AG04449 (cell line): ENCODE measurements around the gene CD164.
A peak's percentile ranks its signal among the peaks of the same experiment; 100 is the strongest.

Source experiments
- CTCF ChIA-PET: fragments of 350-600 bp; formaldehyde crosslinking; extraction: SDS; loops from one replicate; lab custom pipeline; 2021; ENCODE audit warnings: antibody characterized with exemption; lab: Yijun Ruan, JAX
- POLR2A ChIA-PET: fragments of 400-600, 350-600 bp; formaldehyde crosslinking; extraction: SDS; loops from one replicate; lab custom pipeline; 2020; ENCODE audit warnings: antibody characterized with exemption, inconsistent platforms; lab: Yijun Ruan, JAX
- DNase-seq: peaks from one replicate; pipeline ENCODE4 v3.0.0-alpha.2; 2010; ENCODE audit warnings: low read depth, low spot score
- H3K4me3 ChIP-seq: 2 replicates; pipeline ENCODE4 v1.5.1; 2011; ENCODE audit warnings: low read depth, mild to moderate bottlenecking, control low read depth, low read length
- CTCF ChIP-seq: IDR thresholded peaks from one replicate; pipeline ENCODE4 v1.5.1; 2011; ENCODE audit warnings: mild to moderate bottlenecking, moderate library complexity, low read length, control low read depth, inconsistent platforms; ENCODE audit not compliant: insufficient read depth; ENCODE audit errors: missing control alignments

Gene CD164

GRCh38 chr6:109351231-109352130 is 30.8 kb downstream of the CD164 start:
- no peak for DNase-seq
- no peak overlapping the region for H3K4me3 ChIP-seq
- no peak for TF ChIP-seq CTCF
- ChIA-PET POLR2A (interaction anchor here (0.5 kb wide), 1 partner anchor 9 kb away, joined by 3 read pairs; no protein-coding TSS in a partner anchor), CTCF (no interaction called here)

GRCh38 chr6:109349419-109349987 is 32.8 kb downstream of the CD164 start:
- ChIA-PET CTCF (interaction anchor here (0.9 kb wide), 2 partner anchors 10 to 35 kb away, joined by 3 to 4 read pairs; no protein-coding TSS in a partner anchor), POLR2A (interaction anchor here (1.1 kb wide), 1 partner anchor 12 kb away, joined by 3 read pairs; no protein-coding TSS in a partner anchor)
- TF ChIP-seq CTCF = no peak
- no peak overlapping the region for H3K4me3 ChIP-seq
- peak; percentile 33 for DNase-seq

GRCh38 chr6:109348226-109348625 is 34.0 kb downstream of the CD164 start:
- no peak for TF ChIP-seq CTCF
- no peak for DNase-seq
- no peak overlapping the region for H3K4me3 ChIP-seq
- POLR2A ChIA-PET = interaction anchor here (1.3 kb wide), 1 partner anchor 29 kb away, joined by 3 read pairs; no protein-coding TSS in a partner anchor
- CTCF ChIA-PET = interaction anchor here (1.1 kb wide), 1 partner anchor 15 kb away, joined by 3 read pairs; no protein-coding TSS in a partner anchor

GRCh38 chr6:109347779-109348178 is 34.5 kb downstream of the CD164 start:
- no peak for DNase-seq
- no peak for TF ChIP-seq CTCF
- ChIA-PET CTCF (interaction anchor here (1.1 kb wide), 1 partner anchor 14 kb away, joined by 3 read pairs; no protein-coding TSS in a partner anchor), POLR2A (interaction anchor here (1.3 kb wide), 1 partner anchor 29 kb away, joined by 3 read pairs; no protein-coding TSS in a partner anchor)
- no peak overlapping the region for H3K4me3 ChIP-seq

- ChIA-PET CTCF (no interaction called here), POLR2A (no interaction called here)
- no peak for TF ChIP-seq CTCF
- no peak overlapping the region for H3K4me3 ChIP-seq
- no peak for DNase-seq
Observed at GRCh38 chr6:109345986-109346385, 36.3 kb downstream of the CD164 start.

GRCh38 chr6:109344226-109344625 is 38.0 kb downstream of the CD164 start:
- CTCF ChIA-PET = no interaction called here
- TF ChIP-seq CTCF = no peak

More at GRCh38 chr6:109344226-109344625, 38.0 kb downstream of the CD164 start:
- POLR2A ChIA-PET = no interaction called here
- no peak overlapping the region for H3K4me3 ChIP-seq
- no peak for DNase-seq
